ENCODE results near the gene SP100.

DNA sequence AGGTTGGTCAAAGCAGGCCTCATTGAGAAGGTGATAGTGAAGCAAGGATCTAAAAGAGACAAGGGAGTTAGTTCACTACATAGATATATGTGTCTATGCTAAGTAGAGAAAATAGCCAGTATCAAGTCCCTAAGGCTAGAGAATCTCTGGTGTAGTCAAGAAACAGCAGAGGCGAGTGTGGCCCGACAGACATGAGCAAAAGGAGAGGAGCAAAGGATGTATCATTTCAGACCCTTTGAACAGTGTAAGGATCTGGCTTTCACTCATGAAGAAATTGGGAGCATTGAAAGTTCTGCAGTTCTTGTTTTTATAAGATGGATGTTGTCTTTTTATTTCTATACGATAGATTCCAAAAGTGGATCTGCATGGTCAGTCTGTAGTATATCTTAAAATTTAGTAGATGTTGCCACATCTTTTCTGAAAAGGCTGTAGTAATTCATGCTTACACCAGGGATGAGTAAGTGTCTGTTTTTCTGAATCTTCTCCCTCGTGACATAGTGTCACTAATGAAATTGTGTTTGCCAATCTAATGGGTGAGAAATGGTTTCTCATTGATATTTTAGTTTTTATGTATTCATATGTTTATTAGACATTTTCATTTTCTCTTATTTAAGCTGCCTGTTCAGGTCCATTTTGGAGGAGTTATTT lies 18.8 kb downstream of the SP100 start:
- TF ChIP-seq, protein P1, sequence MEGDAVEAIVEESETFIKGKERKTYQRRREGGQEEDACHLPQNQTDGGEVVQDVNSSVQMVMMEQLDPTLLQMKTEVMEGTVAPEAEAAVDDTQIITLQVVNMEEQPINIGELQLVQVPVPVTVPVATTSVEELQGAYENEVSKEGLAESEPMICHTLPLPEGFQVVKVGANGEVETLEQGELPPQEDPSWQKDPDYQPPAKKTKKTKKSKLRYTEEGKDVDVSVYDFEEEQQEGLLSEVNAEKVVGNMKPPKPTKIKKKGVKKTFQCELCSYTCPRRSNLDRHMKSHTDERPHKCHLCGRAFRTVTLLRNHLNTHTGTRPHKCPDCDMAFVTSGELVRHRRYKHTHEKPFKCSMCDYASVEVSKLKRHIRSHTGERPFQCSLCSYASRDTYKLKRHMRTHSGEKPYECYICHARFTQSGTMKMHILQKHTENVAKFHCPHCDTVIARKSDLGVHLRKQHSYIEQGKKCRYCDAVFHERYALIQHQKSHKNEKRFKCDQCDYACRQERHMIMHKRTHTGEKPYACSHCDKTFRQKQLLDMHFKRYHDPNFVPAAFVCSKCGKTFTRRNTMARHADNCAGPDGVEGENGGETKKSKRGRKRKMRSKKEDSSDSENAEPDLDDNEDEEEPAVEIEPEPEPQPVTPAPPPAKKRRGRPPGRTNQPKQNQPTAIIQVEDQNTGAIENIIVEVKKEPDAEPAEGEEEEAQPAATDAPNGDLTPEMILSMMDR (IDR thresholded peaks at IDR 0.05) = no peak
- TF ChIP-seq POLR2A (IDR thresholded peaks at IDR 0.05) = no peak
